Measurements from ENCODE around the gene SH3BP5L. TPM values are rescaled to one million over a fixed set of nuclear protein-coding genes. Genes with fewer than 3 reads are reported as not detected.

Gene SH3BP5L
- total and polyA plus RNA-seq, 2 of the 8 experiments (the other 6 are each of a cell fraction or from before 2014, with no cell fraction given), result 20.2 to 28.4 TPM

DNA sequence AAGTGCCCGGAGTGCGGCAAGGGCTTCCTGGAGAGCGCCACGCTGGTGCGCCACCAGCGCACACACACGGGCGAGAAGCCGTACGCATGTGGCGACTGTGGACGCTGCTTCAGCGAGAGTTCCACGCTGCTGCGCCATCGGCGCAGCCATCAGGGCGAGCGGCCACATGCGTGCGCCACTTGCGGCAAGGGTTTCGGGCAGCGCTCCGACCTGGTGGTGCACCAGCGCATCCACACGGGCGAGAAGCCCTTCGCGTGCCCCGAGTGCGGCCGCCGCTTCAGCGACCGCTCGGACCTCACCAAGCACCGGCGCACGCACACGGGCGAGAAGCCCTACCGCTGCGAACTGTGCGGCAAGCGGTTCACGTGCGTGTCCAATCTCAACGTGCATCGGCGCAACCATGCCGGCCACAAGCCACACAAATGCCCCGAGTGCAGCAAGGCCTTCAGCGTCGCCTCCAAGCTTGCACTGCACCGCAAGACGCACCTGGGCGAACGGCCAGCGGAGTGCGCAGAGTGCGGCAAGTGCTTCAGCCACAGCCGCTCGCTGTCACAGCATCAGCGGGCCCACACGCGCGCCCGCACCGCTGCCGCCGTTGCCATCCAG, 22.3 kb upstream of the SH3BP5L start:
- Histone ChIP-seq H3K27me3 (replicated peaks in 1 of 4; ENCODE audit: control insufficient read depth in 3 of 4, extremely low read depth in 1 of 4, insufficient read depth in 3 of 4, low read length in 3 of 4) (no peaks in the 10 kb centered on the region), H3K4me1 (replicated peaks in 1 of 4; ENCODE audit: control insufficient read depth in 3 of 4, insufficient read depth in 4 of 4, low read length in 3 of 4) (no peaks in the 10 kb centered on the region), H3K14ac (ENCODE audit: insufficient read length) (no peak overlapping the region), H3K56ac (replicated peaks; ENCODE audit: insufficient read length, low read depth, low read length) (no peak overlapping the region), H2BK120ac (replicated peaks; ENCODE audit: low read depth, low read length) (no peak overlapping the region), H3K36me3 (ENCODE audit: control insufficient read depth in 2 of 4, insufficient read depth in 4 of 4, low read length in 3 of 4) (peaks cover 0 to 32% (median 26%) of the 10 kb centered on the region in 4 experiments; a peak in 7 of 8 replicates), H3K27ac (ENCODE audit: low read depth, low read length) (no peak overlapping the region), H3K9ac (replicated peaks in 1 of 4; ENCODE audit: extremely low read depth in 1 of 4, low read depth in 3 of 4, low read length in 3 of 4) (no peak overlapping the region), H4K20me1 (replicated peaks in 1 of 2; ENCODE audit: control insufficient read depth in 1 of 2, insufficient read depth in 2 of 2, low read length in 2 of 2) (peaks cover 4 to 24% of the 10 kb centered on the region in 2 experiments), H4K5ac (ENCODE audit: insufficient read length, low read depth, low read length) (no peak overlapping the region), H2BK20ac (ENCODE audit: low read length) (no peak overlapping the region), H2BK12ac (ENCODE audit: low read depth, low read length) (no peak overlapping the region), H2BK5ac (ENCODE audit: low read depth, low read length) (no peak overlapping the region), H4K91ac (replicated peaks; ENCODE audit: insufficient read length, low read length) (no peak overlapping the region), H2AFZ (ENCODE audit: low read length) (no peak overlapping the region), H2AK5ac (ENCODE audit: low read depth, low read length) (no peak overlapping the region), H3K18ac (ENCODE audit: extremely low read depth, low read length) (no peak overlapping the region), H4K8ac (ENCODE audit: extremely low read depth, insufficient read depth, low read length) (no peak overlapping the region), H2BK15ac (ENCODE audit: low read length) (no peak overlapping the region), H3K23me2 (ENCODE audit: low read depth, low read length) (no peaks in the 10 kb centered on the region), H3K79me1 (ENCODE audit: low read depth, low read length) (peaks cover 4% of the 10 kb centered on the region), H3K9me3 (ENCODE audit: insufficient read depth in 2 of 2, low read depth in 1 of 2, low read length in 1 of 2) (no peaks in the 10 kb centered on the region), H3K4me3 (ENCODE audit: extremely low read depth in 1 of 4, insufficient read depth in 2 of 4, low read depth in 3 of 4, low read length in 4 of 4) (no peak overlapping the region), H3K4ac (replicated peaks; ENCODE audit: insufficient read length, low read depth, low read length) (no peak overlapping the region), H3K23ac (ENCODE audit: insufficient read length) (no peak overlapping the region), H3K79me2 (ENCODE audit: control insufficient read depth in 1 of 2, insufficient read depth in 2 of 2, low read length in 2 of 2) (peaks cover 0 to 3% of the 10 kb centered on the region in 2 experiments; a peak in 1 of 4 replicates), H3K4me2 (ENCODE audit: insufficient read depth in 1 of 2, low read depth in 2 of 2, low read length in 2 of 2) (no peak overlapping the region)
- ChIA-PET CTCF (ENCODE audit: partially characterized antibody) (interaction anchor here (1.1 to 1.5 kb wide), 2 partner anchors 10 to 66 kb away, joined by 3 read pairs; no protein-coding TSS in a partner anchor), POLR2A (ENCODE audit: partially characterized antibody) (interaction anchor here (1.0 to 6.7 kb wide), 3 partner anchors 12 to 50 kb away, joined by 3 to 47 read pairs (median 6); partner anchors contain the start of gene ZNF672)
- TF ChIP-seq HDAC2 (IDR thresholded peaks at IDR 0.05; ENCODE audit: borderline replicate concordance in 1 of 2, low read depth in 2 of 2, low read length in 2 of 2) (no peak), CBX5 (IDR thresholded peaks at IDR 0.05; ENCODE audit: low read depth, low read length) (no peak), CTBP2 (IDR thresholded peaks at IDR 0.05; ENCODE audit: borderline replicate concordance, insufficient read depth, insufficient read length, low read length) (no peak), POLR2AphosphoS5 (IDR thresholded peaks at IDR 0.05; ENCODE audit: low read depth, low read length) (no peak), BACH1 (IDR thresholded peaks at IDR 0.05; ENCODE audit: low read length) (no peak), KDM1A (IDR thresholded peaks at IDR 0.05; ENCODE audit: borderline replicate concordance, low read length) (no peak), SP1 (IDR thresholded peaks at IDR 0.05; ENCODE audit: low read depth, low read length) (no peak)
- DNase-seq (ENCODE audit: low read depth in 1 of 2, low spot score in 2 of 2) (no peak), FAIRE-seq (no peak)
- WGBS, 2 experiments (ENCODE audit: extremely low coverage in 1 of 2, insufficient coverage in 1 of 2, insufficient read length in 1 of 2, insufficient replicate concordance in 2 of 2, low coverage in 1 of 2, low lambda C conversion rate in 2 of 2, missing lambda C conversion rate in 1 of 2), result 97% methylated on average over 64 of the region's 72 CpGs; no CpG with 5 or more reads in 1 of the 2 experiments

All from H1 (cell line).